Suprapubic skin (tissue), 4 donors: ENCODE measurements around the gene NEU4.
"Not testable (repeated sequence)": the region's sequence is repeated elsewhere in the genome, so short reads cannot be mapped to it uniquely, and the experiment has no call there.

Experiments used
- CTCF ChIP-seq, 2 donors: fragments of 200-600 bp in 1 of 2; fragments of 450-650 bp in 1 of 2; sonication (generic) in 1 of 2; IDR thresholded peaks; one replicate each; pipeline ENCODE4 v1.5.1; 2016 to 2019; ENCODE audit warnings: antibody characterized with exemption in 2 of 2, mild to moderate bottlenecking in 1 of 2, moderate library complexity in 1 of 2
- EP300 ChIP-seq: sonication (generic); formaldehyde crosslinking; IDR thresholded peaks from one replicate; pipeline ENCODE4 v1.6.1; 2017; ENCODE audit warnings: antibody characterized with exemption
- POLR2A ChIP-seq, 2 donors: fragments of 450-650 bp; IDR thresholded peaks; one replicate each; pipeline ENCODE4 v1.6.1; 2017; ENCODE audit warnings: antibody characterized with exemption in 2 of 2, mild to moderate bottlenecking in 2 of 2, moderate library complexity in 2 of 2
- POLR2AphosphoS5 ChIP-seq, 3 donors: sonication (generic); formaldehyde crosslinking; IDR thresholded peaks; one replicate each; pipeline ENCODE4 v1.6.1; 2017; ENCODE audit warnings: antibody characterized with exemption in 3 of 3

- not testable (repeated sequence) for TF ChIP-seq POLR2AphosphoS5 (IDR thresholded peaks at IDR 0.05); CTCF (IDR thresholded peaks at IDR 0.05); POLR2A (IDR thresholded peaks at IDR 0.05); EP300
These were observed 24.9 kb downstream of the NEU4 start for GRCh38 chr2:241833756-241834526.
